ENCODE measurements around the gene NUP37. TPM values are rescaled to one million over a fixed set of nuclear protein-coding genes. Genes with fewer than 3 reads are reported as not detected.

NUP37 gene
- total RNA-seq, 4 donors from 2014 or later, result 10.8 to 19.9 (median 15.2) TPM

GRCh38 chr12:102118874-102119273, 1.0 kb downstream of the NUP37 start:
- TF ChIP-seq POLR2A (IDR thresholded peaks at IDR 0.05) (no peak), EP300 (IDR thresholded peaks at IDR 0.05) (no peak)
- TF ChIP-seq, protein P1, sequence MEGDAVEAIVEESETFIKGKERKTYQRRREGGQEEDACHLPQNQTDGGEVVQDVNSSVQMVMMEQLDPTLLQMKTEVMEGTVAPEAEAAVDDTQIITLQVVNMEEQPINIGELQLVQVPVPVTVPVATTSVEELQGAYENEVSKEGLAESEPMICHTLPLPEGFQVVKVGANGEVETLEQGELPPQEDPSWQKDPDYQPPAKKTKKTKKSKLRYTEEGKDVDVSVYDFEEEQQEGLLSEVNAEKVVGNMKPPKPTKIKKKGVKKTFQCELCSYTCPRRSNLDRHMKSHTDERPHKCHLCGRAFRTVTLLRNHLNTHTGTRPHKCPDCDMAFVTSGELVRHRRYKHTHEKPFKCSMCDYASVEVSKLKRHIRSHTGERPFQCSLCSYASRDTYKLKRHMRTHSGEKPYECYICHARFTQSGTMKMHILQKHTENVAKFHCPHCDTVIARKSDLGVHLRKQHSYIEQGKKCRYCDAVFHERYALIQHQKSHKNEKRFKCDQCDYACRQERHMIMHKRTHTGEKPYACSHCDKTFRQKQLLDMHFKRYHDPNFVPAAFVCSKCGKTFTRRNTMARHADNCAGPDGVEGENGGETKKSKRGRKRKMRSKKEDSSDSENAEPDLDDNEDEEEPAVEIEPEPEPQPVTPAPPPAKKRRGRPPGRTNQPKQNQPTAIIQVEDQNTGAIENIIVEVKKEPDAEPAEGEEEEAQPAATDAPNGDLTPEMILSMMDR (IDR thresholded peaks at IDR 0.05), result no peak
- DNase-seq (ENCODE audit: low spot score in 2 of 2), result no peak
- peaks cover 0 to 29% (median 3%) of the 10 kb centered on the region in 3 donors for H3K36me3 ChIP-seq
- no peaks in the 10 kb centered on the region for H3K27me3 ChIP-seq
- peak overlapping the region in 2 of 4 donors; percentile 62 to 83 for H3K4me3 ChIP-seq
- WGBS, 2 donors, result 60 to 71% methylated on average over 2 of the region's 2 CpGs
- H3K27ac ChIP-seq, result peak overlapping the region in 2 of 4 donors; percentile 79 to 91
- H3K4me1 ChIP-seq, result peaks cover 0 to 23% (median 7%) of the 10 kb centered on the region in 4 donors
- no peaks in the 10 kb centered on the region for H3K9me3 ChIP-seq

- H3K27me3 ChIP-seq, result no peaks in the 10 kb centered on the region
- H3K4me3 ChIP-seq, result no peak overlapping the region
- no peak overlapping the region for H3K27ac ChIP-seq
- 91 to 95% methylated on average over 7 of the region's 7 CpGs for WGBS, 2 donors
- H3K9me3 ChIP-seq, result no peaks in the 10 kb centered on the region
- peaks cover 0 to 23% (median 7%) of the 10 kb centered on the region in 4 donors for H3K4me1 ChIP-seq
- DNase-seq (ENCODE audit: low spot score in 2 of 2), result no peak
- TF ChIP-seq, protein P1 (IDR thresholded peaks at IDR 0.05), result no peak
- no peak for TF ChIP-seq EP300 (IDR thresholded peaks at IDR 0.05)
- no peak for TF ChIP-seq POLR2A (IDR thresholded peaks at IDR 0.05)
- H3K36me3 ChIP-seq, result peaks cover 0 to 31% (median 3%) of the 10 kb centered on the region in 3 donors
These were observed 3.5 kb downstream of the NUP37 start for GRCh38 chr12:102116392-102116791.

- DNase-seq (ENCODE audit: low spot score in 2 of 2), result no peak
- Histone ChIP-seq H3K27ac (no peak overlapping the region), H3K4me3 (no peak overlapping the region), H3K36me3 (peaks cover 0 to 52% (median 3%) of the 10 kb centered on the region in 3 donors), H3K4me1 (peaks cover 0 to 10% (median 3%) of the 10 kb centered on the region in 4 donors), H3K27me3 (no peaks in the 10 kb centered on the region), H3K9me3 (no peaks in the 10 kb centered on the region)
- 76 to 80% methylated on average over 2 of the region's 2 CpGs for WGBS, 2 donors
- TF ChIP-seq POLR2A (IDR thresholded peaks at IDR 0.05) (no peak), EP300 (IDR thresholded peaks at IDR 0.05) (no peak)
- TF ChIP-seq, protein P1 (IDR thresholded peaks at IDR 0.05), result no peak
These were observed 5.7 kb downstream of the NUP37 start for GRCh38 chr12:102114212-102114611.

DNA sequence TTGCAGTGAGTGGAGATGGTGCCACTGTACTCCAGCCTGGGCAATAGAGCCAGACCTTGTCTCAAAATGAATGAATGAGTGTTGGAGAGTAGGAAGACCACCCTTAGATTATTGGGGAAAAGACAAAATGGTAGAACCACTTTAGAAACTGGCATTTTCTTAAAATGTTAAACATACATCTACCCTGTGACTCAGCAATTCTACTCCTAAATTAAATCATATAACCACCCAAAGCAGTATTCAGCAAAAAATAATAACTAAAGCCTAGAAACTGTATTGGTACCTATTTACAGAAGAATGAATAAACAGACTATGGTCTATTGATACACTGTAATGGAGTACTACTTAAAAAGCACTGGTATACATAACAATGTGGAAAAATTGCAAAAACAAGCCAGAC, 9.1 kb downstream of the NUP37 start:
- TF ChIP-seq, protein P1 (IDR thresholded peaks at IDR 0.05), result no peak
- no peak for TF ChIP-seq POLR2A (IDR thresholded peaks at IDR 0.05)
- no peak for TF ChIP-seq EP300 (IDR thresholded peaks at IDR 0.05)
- no peak overlapping the region for H3K27ac ChIP-seq
- H3K27me3 ChIP-seq, result no peaks in the 10 kb centered on the region
- H3K4me3 ChIP-seq, result no peak overlapping the region
- no peaks in the 10 kb centered on the region for H3K4me1 ChIP-seq
- DNase-seq (ENCODE audit: low spot score in 2 of 2), result no peak
- H3K36me3 ChIP-seq, result peaks cover 0 to 64% (median 0%) of the 10 kb centered on the region in 3 donors
- H3K9me3 ChIP-seq, result no peaks in the 10 kb centered on the region

DNA sequence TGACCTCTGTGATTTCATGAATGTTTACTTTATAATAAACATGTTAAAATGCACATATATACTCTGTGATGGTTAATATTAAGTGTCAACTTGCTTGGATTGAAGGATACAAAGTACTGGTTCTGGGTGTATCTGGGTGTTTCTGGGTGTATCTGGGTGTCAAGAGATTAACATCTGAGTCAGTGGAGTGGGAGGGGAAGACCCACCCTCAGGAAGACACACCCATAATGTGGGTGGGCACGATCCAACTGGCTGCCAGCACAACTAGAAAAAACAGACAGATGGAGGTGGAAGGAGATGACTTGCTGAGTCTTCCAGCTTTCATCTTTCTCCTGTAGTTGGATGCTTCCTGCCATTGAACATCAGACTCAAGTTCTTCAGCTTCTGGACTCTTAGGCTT, 11.9 kb downstream of the NUP37 start:
- H3K9me3 ChIP-seq, result no peaks in the 10 kb centered on the region
- no peak overlapping the region for H3K27ac ChIP-seq
- H3K4me3 ChIP-seq, result no peak overlapping the region
- H3K4me1 ChIP-seq, result no peaks in the 10 kb centered on the region
- H3K27me3 ChIP-seq, result no peaks in the 10 kb centered on the region
- no peak for TF ChIP-seq EP300 (IDR thresholded peaks at IDR 0.05)
- TF ChIP-seq, protein P1 (IDR thresholded peaks at IDR 0.05), result no peak
- TF ChIP-seq POLR2A (IDR thresholded peaks at IDR 0.05), result no peak
- H3K36me3 ChIP-seq, result peaks cover 0 to 78% (median 5%) of the 10 kb centered on the region in 3 donors
- WGBS, 2 donors, result 65 to 93% methylated on average over 1 of the region's 1 CpG
- DNase-seq (ENCODE audit: low spot score in 2 of 2), result no peak

Measured in tibial nerve (tissue), 4 donors.